H1 (cell line): ENCODE measurements around the gene IL19.

ENCODE experiments used
- BACH1 ChIP-seq: IDR thresholded peaks from 2 replicates; pipeline ENCODE4 v1.6.1; 2012; ENCODE audit warnings: low read length, improper control_type of control experiment
- CREB1 ChIP-seq: IDR thresholded peaks from 2 replicates; pipeline ENCODE4 v1.6.1; 2012; ENCODE audit warnings: inconsistent platforms
- CTCF ChIP-seq, 3 experiments: IDR thresholded peaks; 1 replicate in 2 of 3; 2 replicates in 1 of 3; pipeline versions ENCODE4 v1.5.1 to v1.6.1; 2011; ENCODE audit warnings: low read length in 3 of 3, mild to moderate bottlenecking in 3 of 3, inconsistent platforms in 2 of 3, low read depth in 1 of 3, moderate library complexity in 1 of 3; ENCODE audit not compliant: insufficient read depth in 1 of 3; ENCODE audit errors: control extremely low read depth in 1 of 3
- HDAC6 ChIP-seq: IDR thresholded peaks from one replicate; pipeline ENCODE4 v1.7.1; 2012; ENCODE audit warnings: low read depth, mild to moderate bottlenecking, inconsistent platforms, low read length, moderate library complexity
- POLR2A ChIP-seq, 2 experiments: IDR thresholded peaks; 1 replicate in 1 of 2; 2 replicates in 1 of 2; pipeline ENCODE4 v1.6.1; 2011; ENCODE audit warnings: low read depth in 2 of 2, low read length in 2 of 2, mild to moderate bottlenecking in 2 of 2; ENCODE audit errors: control extremely low read depth in 1 of 2
- POLR2AphosphoS5 ChIP-seq: IDR thresholded peaks from 2 replicates; pipeline ENCODE4 v1.6.1; 2011; ENCODE audit warnings: low read depth, low read length
- SIN3A ChIP-seq, 2 experiments: IDR thresholded peaks in 1 of 2; conservative IDR thresholded peaks in 1 of 2; 2 replicates each; pipeline ENCODE4 v1.6.1; 2011 to 2012; ENCODE audit warnings: low read length in 2 of 2, improper control_type of control experiment in 1 of 2, low read depth in 1 of 2, mild to moderate bottlenecking in 1 of 2
- SP1 ChIP-seq: IDR thresholded peaks from 2 replicates; pipeline ENCODE4 v1.6.1; 2011; ENCODE audit warnings: low read depth, low read length
- SUZ12 ChIP-seq: fragments of 200-600 bp; sonication (generic); IDR thresholded peaks from 2 replicates; pipeline ENCODE4 v1.6.1; 2012; ENCODE audit warnings: mild to moderate bottlenecking, inconsistent platforms, low read length, moderate library complexity, mixed read lengths

- no peak for TF ChIP-seq CTCF (IDR thresholded peaks at IDR 0.05; ENCODE audit: control extremely low read depth in 1 of 3, insufficient read depth in 1 of 3, low read depth in 1 of 3, low read length in 3 of 3)
- TF ChIP-seq BACH1: no peak
- no peak for TF ChIP-seq SUZ12
- TF ChIP-seq POLR2AphosphoS5: no peak
- TF ChIP-seq SP1: no peak
- no peak for TF ChIP-seq CREB1
- no peak for TF ChIP-seq POLR2A (IDR thresholded peaks at IDR 0.05; ENCODE audit: control extremely low read depth in 1 of 2, low read depth in 2 of 2, low read length in 2 of 2)
- TF ChIP-seq HDAC6: no peak
- no peak for TF ChIP-seq SIN3A (conservative IDR thresholded peaks at IDR 0.05 in 1 of 2, IDR thresholded peaks at IDR 0.05 in 1 of 2; ENCODE audit: low read depth in 1 of 2, low read length in 2 of 2)
Observed at GRCh38 chr1:206814716-206815341, 44.3 kb downstream of the IL19 start.
